Hepatocyte (in vitro differentiated cells): Measurements from ENCODE around the gene ASF1B. TPM values are rescaled to one million over a fixed set of nuclear protein-coding genes. Genes with fewer than 3 reads are reported as not detected.

Source experiments
- DNase-seq: peaks from one replicate; pipeline ENCODE4 v3.0.0-alpha.2; 2016; ENCODE audit warnings: low spot score
- H2AFZ ChIP-seq: fragments of 200-600 bp; sonication (generic); 2 replicates; pipeline ENCODE4 v1.6.0; 2016; ENCODE audit warnings: antibody characterized with exemption, mild to moderate bottlenecking
- H3K27ac ChIP-seq: fragments of 200-600 bp; sonication (generic); 2 replicates; pipeline ENCODE4 v1.5.1; 2016; ENCODE audit warnings: mild to moderate bottlenecking
- H3K27me3 ChIP-seq: fragments of 200-600 bp; sonication (generic); 2 replicates; pipeline ENCODE4 v1.6.1; 2016
- H3K36me3 ChIP-seq: fragments of 200-600 bp; sonication (generic); replicated peaks from 2 replicates; pipeline ENCODE4 v1.5.1; 2016; ENCODE audit warnings: low read depth; ENCODE audit not compliant: insufficient read depth
- H3K4me1 ChIP-seq: fragments of 200-600 bp; sonication (generic); 2 replicates; pipeline ENCODE4 v1.5.1; 2016; ENCODE audit warnings: mild to moderate bottlenecking, moderate library complexity; ENCODE audit not compliant: insufficient read depth
- H3K4me2 ChIP-seq: fragments of 200-600 bp; sonication (generic); 2 replicates; pipeline ENCODE4 v1.6.0; 2016
- H3K4me3 ChIP-seq: fragments of 200-600 bp; sonication (generic); 2 replicates; pipeline ENCODE4 v1.5.1; 2016; ENCODE audit warnings: mild to moderate bottlenecking
- H3K79me2 ChIP-seq: fragments of 200-600 bp; sonication (generic); 2 replicates; pipeline ENCODE4 v1.6.0; 2017; ENCODE audit warnings: mild to moderate bottlenecking
- H3K9me2 ChIP-seq: fragments of 200-600 bp; sonication (generic); replicated peaks from 2 replicates; pipeline ENCODE4 v1.6.0; 2017; ENCODE audit warnings: mild to moderate bottlenecking; ENCODE audit not compliant: insufficient read depth
- H3K9me3 ChIP-seq: fragments of 200-600 bp; sonication (generic); 2 replicates; pipeline ENCODE4 v1.5.1; 2016; ENCODE audit warnings: low read depth, mild to moderate bottlenecking
- H4K20me1 ChIP-seq: fragments of 200-600 bp; sonication (generic); 2 replicates; pipeline ENCODE4 v1.6.0; 2016; ENCODE audit warnings: mild to moderate bottlenecking; ENCODE audit not compliant: insufficient read depth, poor library complexity, severe bottlenecking
- EZH2 ChIP-seq: fragments of 200-600 bp; sonication (generic); IDR thresholded peaks from 2 replicates; pipeline ENCODE4 v1.6.1; 2016; ENCODE audit warnings: antibody characterized with exemption, mild to moderate bottlenecking, borderline replicate concordance
- EZH2phosphoT487 ChIP-seq: fragments of 200-600 bp; sonication (generic); IDR thresholded peaks from one replicate; pipeline ENCODE4 v1.6.1; 2018; ENCODE audit warnings: antibody characterized with exemption, mild to moderate bottlenecking, low read depth, moderate library complexity; ENCODE audit not compliant: unreplicated experiment, severe bottlenecking
- WGBS: methylation state at CpG from one replicate; pipeline ENCODE4 v1.1.6; 2016; ENCODE audit warnings: low lambda C conversion rate; ENCODE audit errors: missing lambda C conversion rate; 5-methylcytosine and 5-hydroxymethylcytosine counted together
- polyA plus RNA-seq: library from polyadenylated mRNA; unstranded; fragments of >200 nt; fragmentation: Nextera tagmentation; extraction: Ambion mirVana; gene quantifications from 2 replicates; pipeline ENCODE4 v1.2.1, GENCODE V29; 2016
- total RNA-seq: library from RNA; depleted of rRNA; stranded (reverse); fragments of >200 nt; gene quantifications from 2 replicates; pipeline ENCODE4 v1.2.3, GENCODE V29; 2014
- TF ChIP-seq, protein P1 (sequence below): fragments of 200-600 bp; sonication (generic); IDR thresholded peaks from 2 replicates; pipeline ENCODE4 v1.5.1; 2016; ENCODE audit warnings: antibody characterized with exemption, mild to moderate bottlenecking; ENCODE audit not compliant: poor library complexity

ASF1B gene
- total and polyA plus RNA-seq, 2 experiments from 2014 or later: 5.1 to 12.4 TPM

DNA sequence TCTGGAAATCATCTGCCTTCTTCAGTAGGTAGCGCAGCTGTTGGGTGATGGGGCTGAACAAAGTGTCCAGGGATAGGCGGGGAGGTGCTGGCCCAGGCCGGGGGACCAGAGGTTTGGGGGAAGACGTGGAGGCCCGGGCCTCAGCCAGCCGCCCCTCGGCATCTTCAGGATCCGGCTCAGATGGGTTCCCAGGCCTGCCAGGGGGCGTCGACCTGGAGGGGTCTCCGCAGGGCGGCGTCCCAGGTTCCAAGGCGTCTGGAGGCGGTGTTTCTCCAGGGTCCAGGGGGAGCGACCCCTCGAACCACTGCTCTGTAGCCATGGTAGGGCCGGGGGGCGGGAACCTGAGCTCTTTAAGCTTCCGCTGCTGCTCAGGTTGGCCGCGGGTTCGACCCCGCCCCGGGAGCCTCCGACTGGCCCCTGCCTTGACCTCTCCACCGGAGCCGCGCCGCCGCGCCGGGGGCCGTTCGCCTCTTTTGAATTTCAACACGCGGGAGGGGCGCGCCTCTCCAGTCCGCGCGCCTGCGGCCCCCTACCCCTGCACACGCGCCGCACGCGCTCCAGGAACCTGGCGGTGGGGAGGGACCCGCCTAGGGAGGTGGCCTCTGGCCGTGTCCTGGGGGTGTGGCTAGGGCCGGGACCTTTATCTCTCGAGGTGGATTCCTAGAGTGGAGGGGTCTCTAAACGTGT is 50.9 kb downstream of the ASF1B start, which contains the start of gene C19orf67:
Gene C19orf67, minus strand, starts transcription at position 475 of the 687 bp plus-strand sequence. Its CDS starts 156 bp downstream, at position 319.
- H3K36me3 ChIP-seq: no peaks in the 10 kb centered on the region
- H3K9me2 ChIP-seq: no peaks in the 10 kb centered on the region
- H3K27me3 ChIP-seq: no peaks in the 10 kb centered on the region
- TF ChIP-seq, protein P1, sequence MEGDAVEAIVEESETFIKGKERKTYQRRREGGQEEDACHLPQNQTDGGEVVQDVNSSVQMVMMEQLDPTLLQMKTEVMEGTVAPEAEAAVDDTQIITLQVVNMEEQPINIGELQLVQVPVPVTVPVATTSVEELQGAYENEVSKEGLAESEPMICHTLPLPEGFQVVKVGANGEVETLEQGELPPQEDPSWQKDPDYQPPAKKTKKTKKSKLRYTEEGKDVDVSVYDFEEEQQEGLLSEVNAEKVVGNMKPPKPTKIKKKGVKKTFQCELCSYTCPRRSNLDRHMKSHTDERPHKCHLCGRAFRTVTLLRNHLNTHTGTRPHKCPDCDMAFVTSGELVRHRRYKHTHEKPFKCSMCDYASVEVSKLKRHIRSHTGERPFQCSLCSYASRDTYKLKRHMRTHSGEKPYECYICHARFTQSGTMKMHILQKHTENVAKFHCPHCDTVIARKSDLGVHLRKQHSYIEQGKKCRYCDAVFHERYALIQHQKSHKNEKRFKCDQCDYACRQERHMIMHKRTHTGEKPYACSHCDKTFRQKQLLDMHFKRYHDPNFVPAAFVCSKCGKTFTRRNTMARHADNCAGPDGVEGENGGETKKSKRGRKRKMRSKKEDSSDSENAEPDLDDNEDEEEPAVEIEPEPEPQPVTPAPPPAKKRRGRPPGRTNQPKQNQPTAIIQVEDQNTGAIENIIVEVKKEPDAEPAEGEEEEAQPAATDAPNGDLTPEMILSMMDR: no peak
- no peak within 1 kb of the TSS for H2AFZ ChIP-seq
- H3K4me3 ChIP-seq: no peak within 1 kb of the TSS
- no peak within 1 kb of the TSS for H3K27ac ChIP-seq
- peak; percentile 33 for DNase-seq
- peaks cover 15% of the 10 kb centered on the region for H3K79me2 ChIP-seq
- WGBS: 33% methylated on average over 47 of the region's 54 CpGs
- no peaks in the 10 kb centered on the region for H3K9me3 ChIP-seq
- H3K4me1 ChIP-seq: peaks cover 6% of the 10 kb centered on the region
- peaks cover 7% of the 10 kb centered on the region for H4K20me1 ChIP-seq
- H3K4me2 ChIP-seq: peak within 1 kb of the TSS; percentile 77

DNA sequence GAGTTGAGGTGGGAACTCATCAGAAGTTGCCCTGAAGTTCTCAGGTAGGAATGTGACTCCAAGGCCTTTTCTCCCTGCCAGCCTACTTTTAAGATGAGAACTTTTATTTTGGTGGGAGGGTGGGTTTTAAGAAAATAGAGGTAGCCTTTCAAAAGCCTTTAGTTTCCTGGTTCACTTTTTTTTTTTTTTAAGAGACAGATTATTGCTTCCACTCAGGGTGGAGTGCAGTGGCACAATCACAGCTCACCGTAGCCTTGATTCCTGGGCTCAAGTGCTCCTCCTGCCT is 53.8 kb downstream of the ASF1B start:
- peak overlapping the region; percentile 87 for H3K4me2 ChIP-seq
- H3K79me2 ChIP-seq: peaks cover 21% of the 10 kb centered on the region
- TF ChIP-seq EZH2phosphoT487 (no peak), EZH2 (no peak)
- TF ChIP-seq, protein P1: no peak
- WGBS: 58% methylated on average over 1 of the region's 1 CpG
- H3K27ac ChIP-seq: peak overlapping the region; percentile 85
- no peaks in the 10 kb centered on the region for H4K20me1 ChIP-seq
- no peaks in the 10 kb centered on the region for H3K27me3 ChIP-seq
- no peak for DNase-seq
- no peak overlapping the region for H2AFZ ChIP-seq
- peaks cover 11% of the 10 kb centered on the region for H3K4me1 ChIP-seq
- H3K36me3 ChIP-seq: no peaks in the 10 kb centered on the region
- H3K9me2 ChIP-seq: no peaks in the 10 kb centered on the region
- H3K4me3 ChIP-seq: no peak overlapping the region
- H3K9me3 ChIP-seq: no peaks in the 10 kb centered on the region

DNA sequence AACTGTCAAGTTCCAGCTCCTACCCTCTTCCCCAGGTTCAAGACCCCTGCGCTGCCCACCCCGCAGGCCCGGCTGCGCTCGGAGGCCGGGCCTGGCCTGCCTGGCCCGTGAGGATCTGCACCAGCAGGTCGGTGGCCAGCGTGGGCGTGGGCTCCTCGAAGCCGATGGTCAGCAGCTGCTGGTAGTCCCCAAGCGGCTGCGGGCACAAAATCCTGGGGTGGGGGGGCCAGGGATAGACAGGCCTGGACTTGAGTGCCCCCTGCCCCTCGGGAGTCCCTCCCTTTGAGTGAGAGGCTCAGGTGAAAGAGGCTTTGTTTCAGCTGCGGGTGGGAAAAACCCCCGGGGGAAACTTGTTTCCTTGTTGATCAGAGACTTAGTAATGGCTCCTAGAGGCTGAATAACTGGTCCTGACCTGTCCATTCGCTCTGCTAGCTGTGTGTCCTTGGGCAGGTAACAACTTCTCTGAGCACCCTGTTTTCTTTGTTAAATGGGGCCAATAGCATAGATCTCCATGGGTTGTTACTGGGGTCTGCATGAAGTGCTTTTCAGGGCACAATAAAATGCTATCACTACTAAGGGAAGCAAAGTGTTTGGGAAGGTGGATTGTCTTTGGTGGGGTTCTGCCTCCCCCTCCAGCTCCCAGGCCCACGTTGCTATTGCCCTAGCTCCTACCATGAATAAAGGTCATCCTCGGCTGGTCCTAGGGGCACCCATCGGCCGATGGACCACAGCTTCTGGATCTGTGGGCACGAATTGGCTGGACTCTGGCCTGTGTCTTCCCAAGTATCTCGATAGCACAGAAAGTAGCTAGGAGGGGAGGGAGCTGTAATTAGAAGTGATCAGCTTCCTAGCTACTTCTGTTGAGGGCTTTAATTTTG is 54.4 kb downstream of the ASF1B start:
- Histone ChIP-seq H3K4me1 (peaks cover 11% of the 10 kb centered on the region), H3K27me3 (no peaks in the 10 kb centered on the region), H2AFZ (peak overlapping the region; percentile 51), H3K4me2 (peak overlapping the region; percentile 87), H3K9me2 (no peaks in the 10 kb centered on the region), H3K4me3 (peak overlapping the region; percentile 49), H3K79me2 (peaks cover 24% of the 10 kb centered on the region), H3K36me3 (no peaks in the 10 kb centered on the region), H3K27ac (peak overlapping the region; percentile 85), H4K20me1 (no peaks in the 10 kb centered on the region), H3K9me3 (no peaks in the 10 kb centered on the region)
- DNase-seq: peak; percentile 55
- TF ChIP-seq EZH2: no peak
- no peak for TF ChIP-seq EZH2phosphoT487
- TF ChIP-seq, protein P1: no peak
- WGBS: 29% methylated on average over 24 of the region's 24 CpGs
